IPS-NIHi7 (cell line): ENCODE results near the gene AP2S1.
"Not testable (repeated sequence)": the region's sequence is repeated elsewhere in the genome, so short reads cannot be mapped to it uniquely, and the experiment has no call there.

ENCODE experiments used
- DNase-seq: peaks from one replicate; pipeline ENCODE4 v3.0.0; 2012; ENCODE audit warnings: mixed read lengths; ENCODE audit errors: extremely low spot score

Gene AP2S1

DNA sequence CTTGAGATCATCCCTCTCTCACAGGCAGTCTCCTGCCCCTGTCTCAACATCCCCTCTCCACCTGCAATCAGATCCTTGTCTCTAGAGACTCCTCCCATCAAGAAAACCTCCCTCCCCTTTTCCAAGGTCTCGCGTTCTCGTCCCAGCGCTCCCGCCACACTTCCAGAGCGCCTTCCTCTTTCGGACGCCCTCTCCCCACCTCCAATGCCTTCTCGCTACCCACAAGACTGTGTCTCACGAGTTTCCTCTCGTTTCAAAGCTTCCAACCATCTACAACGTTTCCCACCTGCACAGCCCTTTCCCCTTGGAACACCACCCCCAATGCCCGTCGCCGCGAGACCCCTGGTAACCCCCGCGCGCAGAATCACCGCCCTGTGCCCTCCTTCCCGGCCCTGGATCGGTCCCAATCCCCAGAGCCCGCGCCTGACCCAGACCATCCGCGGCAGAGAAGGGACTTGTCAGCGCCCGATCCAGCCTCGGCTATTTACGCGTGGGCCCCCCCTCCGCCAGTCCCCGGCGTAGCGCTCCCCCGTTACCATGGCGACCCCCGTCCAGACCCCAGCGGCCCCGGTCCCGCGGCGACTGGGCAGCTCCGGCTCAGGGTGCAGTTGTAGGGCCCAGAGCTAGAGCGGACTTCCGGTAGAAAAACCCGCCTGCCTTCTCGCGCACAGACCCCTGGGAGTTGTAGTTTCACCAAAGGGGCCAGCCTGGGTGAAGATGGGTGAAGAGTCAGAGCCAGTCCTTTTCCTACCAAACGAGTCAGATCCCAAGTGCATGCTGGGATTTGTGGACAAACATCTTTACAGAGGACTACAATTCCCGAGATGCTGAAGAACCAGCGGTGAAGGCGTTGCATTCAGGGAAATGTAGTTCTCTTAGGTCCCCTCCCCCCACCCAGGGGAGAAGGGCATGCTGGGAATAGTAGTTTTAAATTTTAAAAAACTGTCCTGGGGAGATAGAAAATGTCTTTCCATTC, at the start of gene AP2S1:
AP2S1 (minus strand) TSS at position 619 of the 976 bp plus-strand sequence; CDS start at position 539, 80 bp downstream.
- DNase-seq = peak; percentile 89

GRCh38 chr19:46900341-46900740, 49.7 kb upstream of the AP2S1 start:
- no peak for DNase-seq

- DNase-seq = no peak
These were observed 48.1 kb upstream of the AP2S1 start for GRCh38 chr19:46898731-46899130.

DNA sequence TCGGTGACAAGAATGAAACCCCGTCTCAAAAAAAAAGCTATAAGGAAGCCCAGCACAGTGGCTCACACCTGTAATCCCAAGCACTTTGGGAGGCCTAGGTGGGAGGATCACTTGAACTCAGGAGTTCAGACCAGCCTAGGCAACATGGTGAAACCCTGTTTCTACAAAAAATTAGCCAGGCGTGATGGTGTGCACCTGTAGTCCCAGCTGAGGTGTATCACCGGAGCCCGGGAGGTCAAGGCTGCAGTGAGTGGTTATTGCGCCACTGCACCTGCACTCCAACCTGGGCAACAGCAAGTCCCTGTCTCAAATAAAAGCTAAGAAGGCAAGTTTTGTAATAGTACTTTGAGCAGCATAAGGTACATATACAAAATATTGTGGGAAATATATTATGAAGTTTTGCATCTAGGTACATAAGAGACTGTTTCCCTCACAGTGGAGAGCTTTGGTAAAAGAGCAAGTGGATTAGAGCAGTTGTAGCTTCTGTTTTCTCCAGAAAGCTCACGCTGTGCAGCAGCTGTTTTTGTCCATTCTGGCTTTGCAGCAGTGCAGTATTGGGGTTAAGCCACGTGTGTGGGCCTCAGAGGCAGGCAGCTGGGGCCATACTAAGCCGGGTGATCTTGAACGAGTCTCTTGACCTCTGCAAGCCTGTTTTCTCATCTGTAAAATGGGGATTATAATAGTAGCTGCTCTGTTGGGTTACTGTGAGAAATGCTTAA, 45.6 kb upstream of the AP2S1 start:
- DNase-seq = no peak

- DNase-seq = no peak
These were observed 41.9 kb upstream of the AP2S1 start for GRCh38 chr19:46892252-46893179.

DNA sequence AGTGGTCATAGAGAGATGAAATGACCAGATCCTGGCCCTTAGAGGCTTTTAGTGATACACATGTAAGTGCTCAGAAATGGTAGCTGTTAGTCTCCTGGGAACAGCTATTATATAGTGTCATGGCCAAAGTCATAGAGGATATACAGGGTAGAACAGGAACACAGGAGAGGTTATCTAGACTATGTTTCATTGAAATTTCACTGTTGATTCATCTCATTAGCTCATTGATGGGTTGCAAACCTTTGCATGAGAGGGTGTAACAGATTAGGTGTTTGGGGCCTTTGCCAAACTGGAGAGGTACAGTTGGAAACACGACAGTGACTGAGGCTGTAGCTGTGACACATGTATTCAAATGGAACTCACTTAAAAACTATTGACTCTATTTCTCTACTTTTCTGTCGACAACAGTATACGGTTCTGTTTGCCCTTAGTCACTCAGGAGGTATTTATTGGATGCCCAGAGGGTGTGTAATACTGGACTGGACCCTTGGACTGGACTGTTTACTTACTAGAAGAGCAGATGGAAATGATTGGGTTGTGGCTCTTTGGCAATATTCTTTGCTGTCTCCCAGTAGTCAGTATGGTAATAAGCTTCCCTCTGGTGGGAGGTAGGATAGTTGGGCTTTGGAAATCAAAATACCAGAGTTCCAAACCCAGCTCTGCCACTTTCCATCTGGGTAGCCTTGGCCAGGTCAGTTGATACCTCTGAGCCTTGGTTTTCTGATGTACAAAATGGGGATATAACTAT, 40.0 kb upstream of the AP2S1 start:
- no peak for DNase-seq

- DNase-seq = no peak
These were observed 36.7 kb upstream of the AP2S1 start for GRCh38 chr19:46887240-46887782.

DNA sequence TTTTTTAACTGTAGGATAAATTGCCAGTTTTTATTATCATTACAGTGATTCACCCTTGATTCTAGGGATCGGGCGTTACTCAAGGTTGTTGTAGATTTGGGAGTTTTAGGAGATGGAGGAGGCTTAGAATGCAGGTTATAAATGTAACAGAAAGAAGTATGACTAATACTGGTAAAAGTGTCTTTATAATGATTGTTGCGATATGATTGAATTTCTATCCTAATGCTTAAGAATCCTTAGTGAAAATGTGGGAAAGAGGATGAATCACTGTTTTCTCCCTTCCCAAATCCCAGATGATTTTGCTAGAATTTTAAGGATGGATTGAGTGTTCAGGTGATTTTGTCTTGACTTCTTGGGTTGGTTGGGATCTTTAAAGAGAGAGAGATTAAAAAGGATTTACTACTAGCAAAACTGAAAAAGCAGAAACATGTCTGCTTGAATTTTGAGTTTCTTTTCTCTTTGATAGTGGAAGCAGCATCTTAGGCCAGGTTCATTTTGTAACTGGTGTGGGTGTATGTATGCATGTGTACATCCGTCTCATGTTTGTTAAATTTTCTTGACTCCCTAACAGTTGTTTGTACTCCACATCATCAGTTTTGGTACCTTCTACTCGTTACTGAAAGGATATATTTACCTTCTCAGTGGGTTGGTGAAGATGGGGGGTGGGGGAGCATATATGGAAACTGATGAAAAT, 36.0 kb upstream of the AP2S1 start:
- DNase-seq = no peak

GRCh38 chr19:46885411-46885810, 34.8 kb upstream of the AP2S1 start:
- DNase-seq = no peak

DNA sequence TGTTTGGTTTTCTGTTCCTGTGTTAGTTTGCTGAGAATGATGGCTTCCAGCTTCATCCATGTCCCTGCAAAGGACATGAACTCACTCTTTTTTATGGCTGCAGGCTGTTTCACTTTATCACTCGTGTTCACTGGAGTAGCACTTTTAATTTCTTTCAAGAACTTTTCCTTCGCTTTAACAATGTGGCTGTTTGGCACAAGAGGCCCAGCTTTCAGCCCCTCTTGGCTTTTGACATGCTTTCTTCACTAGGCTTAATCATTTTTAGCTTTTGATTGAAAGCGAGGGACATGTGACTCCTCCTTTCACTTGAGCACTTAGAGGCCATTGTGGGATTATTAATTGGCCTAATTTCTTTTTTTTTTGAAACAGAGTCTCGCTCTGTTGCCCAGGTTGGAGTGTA, 32.1 kb upstream of the AP2S1 start:
- DNase-seq = not testable (repeated sequence)

DNA sequence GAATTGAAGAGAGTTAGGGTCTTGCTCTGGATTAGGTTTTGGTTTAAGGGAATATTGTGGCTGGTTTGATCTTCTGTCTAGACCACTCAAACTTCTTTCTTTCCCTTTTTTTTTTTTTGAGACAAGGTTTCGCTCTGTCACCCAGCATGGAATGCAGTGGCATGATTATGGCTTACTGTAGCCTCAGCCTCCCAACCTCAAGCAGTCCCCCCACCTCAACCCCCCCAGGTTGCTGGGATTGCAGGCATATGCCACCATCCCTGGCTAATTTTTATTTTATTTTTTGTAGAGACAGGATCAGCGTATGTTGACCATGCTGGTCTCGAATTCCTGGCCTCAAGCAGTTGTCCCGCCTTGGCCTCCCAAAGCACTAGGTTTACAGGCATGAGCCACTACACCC, 31.4 kb upstream of the AP2S1 start:
- no peak for DNase-seq

DNA sequence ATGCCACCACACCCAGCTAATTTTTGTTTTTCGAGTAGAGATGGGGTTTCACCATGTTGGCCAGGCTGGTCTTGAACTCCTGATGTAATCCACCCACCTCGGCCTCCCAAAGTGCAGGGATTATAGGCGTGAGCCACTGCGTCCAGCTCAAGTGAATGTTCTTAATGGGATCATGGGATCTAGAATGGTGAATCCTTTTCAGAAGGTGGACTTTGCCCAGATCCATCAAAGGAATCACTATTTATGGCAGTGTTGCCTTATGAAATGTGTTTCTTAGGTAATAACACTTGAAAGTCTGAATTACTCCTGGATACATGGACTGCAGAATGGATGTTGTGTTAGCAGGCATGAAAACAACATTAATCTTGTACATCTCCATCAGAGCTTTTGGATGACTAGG, 30.4 kb upstream of the AP2S1 start:
- DNase-seq = no peak

DNA sequence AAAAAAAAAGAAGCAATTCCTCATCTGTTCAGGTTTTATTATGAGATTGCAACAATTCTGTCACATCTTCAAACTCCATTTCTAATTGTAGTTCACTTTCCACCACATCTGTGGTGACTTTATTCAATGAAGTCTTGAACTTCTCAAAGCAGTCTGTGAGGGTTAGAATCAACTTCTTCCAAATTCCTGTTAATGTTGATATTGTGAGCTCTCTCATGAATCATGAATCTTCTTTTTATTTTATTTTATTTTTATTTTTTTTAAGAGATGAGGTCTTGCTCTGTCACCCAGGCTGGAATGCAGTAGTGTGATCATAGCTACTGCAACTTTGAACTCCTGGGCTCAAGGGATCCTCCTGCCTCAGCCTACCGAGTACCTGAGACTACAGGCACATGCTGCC, 29.8 kb upstream of the AP2S1 start:
- DNase-seq = no peak

DNA sequence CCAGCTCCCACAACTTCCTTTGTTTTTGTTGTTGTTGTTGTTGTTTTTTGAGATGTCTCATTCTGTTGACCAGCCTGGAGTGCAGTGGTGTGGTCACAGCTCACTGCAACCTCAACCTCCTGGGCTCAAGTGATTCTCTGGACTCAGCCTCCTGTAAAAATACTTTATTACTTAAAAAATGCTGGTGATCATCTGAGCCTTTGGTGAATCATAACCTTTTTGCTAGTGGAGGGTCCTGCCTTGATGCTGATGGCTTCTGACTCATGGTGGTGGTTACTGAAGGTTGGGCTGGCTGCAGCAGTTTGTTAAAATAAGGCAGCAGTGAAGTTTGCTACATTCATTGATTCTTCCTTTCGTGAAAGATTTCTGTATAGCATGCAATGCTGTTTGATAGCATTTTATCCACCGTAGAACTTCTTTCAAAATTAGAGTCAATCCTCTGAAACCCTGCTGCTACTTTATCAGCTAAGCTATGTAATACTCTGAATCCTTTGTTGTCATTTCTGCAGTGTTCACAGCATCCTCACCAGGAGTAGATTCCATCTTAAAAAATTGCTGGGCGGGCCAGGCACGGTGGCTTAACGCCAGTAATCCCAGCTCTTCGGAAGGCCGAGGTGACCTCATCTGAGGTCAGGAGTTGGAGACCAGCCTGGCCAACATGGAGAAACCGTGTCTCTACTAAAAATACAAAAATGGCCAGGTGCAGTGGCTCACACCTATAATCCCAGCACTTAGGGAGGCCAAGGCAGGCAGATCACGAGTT, 28.1 kb upstream of the AP2S1 start:
- DNase-seq = no peak

- DNase-seq = no peak
These were observed 25.0 kb upstream of the AP2S1 start for GRCh38 chr19:46875657-46876056.

- no peak for DNase-seq
These were observed 24.6 kb upstream of the AP2S1 start for GRCh38 chr19:46875234-46875633.

DNA sequence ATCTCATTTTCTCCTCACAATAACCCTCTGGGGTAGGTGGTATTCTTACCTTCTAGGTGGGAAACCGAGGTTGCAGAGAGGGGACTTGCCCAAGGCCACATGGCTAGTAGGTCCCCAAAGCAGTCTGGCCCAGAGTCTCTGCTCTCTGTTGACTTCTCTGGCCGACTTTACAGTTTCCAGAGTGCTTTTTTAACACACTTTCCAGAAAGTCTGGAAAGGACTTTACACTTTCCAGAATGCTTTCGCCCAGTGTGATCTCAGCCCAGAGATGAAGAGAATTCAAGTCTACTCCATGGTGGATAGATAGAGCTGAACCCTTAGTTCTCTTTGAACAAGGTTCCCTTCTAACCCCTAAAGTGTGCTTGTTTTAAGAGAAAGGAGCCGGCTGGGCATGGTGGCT, 22.3 kb upstream of the AP2S1 start:
- no peak for DNase-seq

GRCh38 chr19:46871173-46871572, 20.5 kb upstream of the AP2S1 start:
- not testable (repeated sequence) for DNase-seq

DNA sequence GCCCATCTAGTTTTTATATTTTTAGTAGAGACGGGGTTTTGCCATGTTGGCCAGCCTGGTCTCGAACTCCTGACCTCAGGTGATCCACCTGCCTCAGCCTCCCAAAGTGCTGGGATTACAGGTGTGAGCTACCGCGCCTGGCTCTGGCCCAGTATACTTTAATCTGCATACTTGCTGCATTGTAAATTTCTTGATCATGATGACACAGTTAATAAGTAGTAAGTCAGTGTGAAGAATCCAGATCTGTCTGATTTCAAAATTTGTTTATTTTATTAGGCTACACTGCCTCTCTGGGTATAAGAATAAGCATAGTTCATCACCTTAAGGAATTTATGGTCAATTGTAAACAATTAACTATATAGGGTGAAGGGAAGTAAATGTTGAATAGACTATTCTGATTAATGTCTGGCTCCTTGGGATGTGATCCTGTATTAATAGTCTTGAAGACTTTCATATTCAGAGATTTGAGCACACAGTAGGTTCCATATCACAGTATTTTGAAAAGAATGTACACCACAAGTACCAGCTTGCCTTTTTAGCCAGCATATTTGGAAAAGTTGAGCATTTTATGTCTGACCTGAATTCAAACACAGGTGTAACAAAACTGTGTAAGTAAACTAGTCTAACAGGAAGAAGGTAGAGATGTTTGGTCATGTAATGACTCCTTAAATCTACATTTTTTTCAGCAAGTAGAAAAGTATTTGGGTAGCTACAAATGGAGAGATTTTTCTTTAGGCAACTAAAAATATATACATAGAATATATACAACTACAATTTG, 17.6 kb upstream of the AP2S1 start:
- no peak for DNase-seq
